GM23248 (cell line): ENCODE data around the gene ZNF407.

Source experiments
- EZH2 ChIP-seq: fragments of 200-600 bp; sonication (generic); IDR thresholded peaks from 2 replicates; pipeline ENCODE4 v1.6.1; 2018; ENCODE audit warnings: antibody characterized with exemption, mild to moderate bottlenecking; ENCODE audit not compliant: insufficient read depth, poor library complexity, severe bottlenecking
- EZH2phosphoT487 ChIP-seq: fragments of 200-600 bp; sonication (generic); IDR thresholded peaks from 2 replicates; pipeline ENCODE4 v1.6.1; 2018; ENCODE audit warnings: antibody characterized with exemption, moderate library complexity, mild to moderate bottlenecking, low read depth; ENCODE audit not compliant: insufficient read depth

GRCh38 chr18:74935434-74935833 lies 337.8 kb downstream of the ZNF407 start:
- TF ChIP-seq EZH2phosphoT487 (no peak), EZH2 (no peak)
